GM23338 (cell line): ENCODE results near the gene GLS. TPM values are rescaled to one million over a fixed set of nuclear protein-coding genes. Genes with fewer than 3 reads are reported as not detected.

Experiments
- CREB1 ChIP-seq: fragments of 250-450 bp; sonication (Bioruptor Pico); IDR thresholded peaks from 2 replicates; pipeline ENCODE4 v1.5.0; 2020; ENCODE audit warnings: low read depth, mild to moderate bottlenecking, moderate library complexity
- EZH2 ChIP-seq: fragments of 200-600 bp; sonication (generic); IDR thresholded peaks from one replicate; pipeline ENCODE4 v1.8.0; 2017; ENCODE audit warnings: antibody characterized with exemption, mild to moderate bottlenecking, low read depth; ENCODE audit not compliant: unreplicated experiment
- NANOG ChIP-seq: IDR thresholded peaks from 2 replicates; pipeline ENCODE4 v1.6.1; 2016; ENCODE audit warnings: antibody characterized with exemption, borderline replicate concordance
- ZNF114 ChIP-seq: fragments of 250-450 bp; sonication (Bioruptor Pico); IDR thresholded peaks from 2 replicates; pipeline ENCODE4 v1.5.0; 2020; ENCODE audit warnings: mild to moderate bottlenecking, moderate library complexity
- ZNF331 ChIP-seq: fragments of 250-450 bp; sonication (Bioruptor Pico); IDR thresholded peaks from 2 replicates; pipeline ENCODE4 v1.5.0; 2020; ENCODE audit warnings: low read depth, mild to moderate bottlenecking, moderate library complexity
- ZNF462 ChIP-seq: fragments of 250-450 bp; sonication (Bioruptor Pico); IDR thresholded peaks from 2 replicates; pipeline ENCODE4 v1.5.0; 2020; ENCODE audit warnings: mild to moderate bottlenecking, moderate library complexity
- polyA plus RNA-seq: library from polyadenylated mRNA; unstranded; fragments of >200 nt; fragmentation: Nextera tagmentation; extraction: Ambion mirVana; gene quantifications from 2 replicates; pipeline ENCODE4 v1.2.1, GENCODE V29; 2016
- total RNA-seq: library from RNA; depleted of rRNA; stranded (reverse); fragments of >200 nt; shearing (Covaris generic); gene quantifications from 2 replicates; pipeline ENCODE4 v1.2.3, GENCODE V29; 2014
- TF ChIP-seq, protein P1 (sequence below): IDR thresholded peaks from one replicate; pipeline ENCODE4 v1.6.1; 2018; ENCODE audit warnings: antibody characterized with exemption; ENCODE audit not compliant: unreplicated experiment

The GLS gene
- total and polyA plus RNA-seq, 2 experiments from 2014 or later: 38.1 to 172 TPM

DNA sequence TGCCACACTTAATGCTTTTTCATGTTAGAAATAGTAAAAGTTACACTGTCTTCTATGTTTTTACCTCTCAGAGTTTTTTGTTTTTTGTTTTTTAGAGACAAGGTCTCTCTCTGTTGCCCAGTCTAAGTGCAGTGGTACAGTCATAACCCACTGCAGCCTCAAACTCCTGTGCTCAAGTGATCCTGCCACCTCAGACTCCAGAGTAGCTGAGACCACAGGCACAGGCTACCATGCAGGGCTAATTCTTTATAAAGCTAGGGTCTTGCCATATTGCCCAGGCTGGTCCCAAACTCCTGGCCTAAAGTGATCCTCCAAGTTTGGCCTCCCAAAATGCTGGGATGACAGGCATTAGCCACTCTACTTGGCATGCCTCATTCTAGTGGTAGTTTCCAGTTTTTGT, 33.1 kb downstream of the GLS start (continued):
- TF ChIP-seq ZNF462 (no peak), CREB1 (CRISPR knock-in tag) (no peak), EZH2 (no peak), ZNF331 (CRISPR knock-in tag) (no peak), ZNF114 (CRISPR knock-in tag) (no peak), NANOG (no peak)
- TF ChIP-seq, protein P1, sequence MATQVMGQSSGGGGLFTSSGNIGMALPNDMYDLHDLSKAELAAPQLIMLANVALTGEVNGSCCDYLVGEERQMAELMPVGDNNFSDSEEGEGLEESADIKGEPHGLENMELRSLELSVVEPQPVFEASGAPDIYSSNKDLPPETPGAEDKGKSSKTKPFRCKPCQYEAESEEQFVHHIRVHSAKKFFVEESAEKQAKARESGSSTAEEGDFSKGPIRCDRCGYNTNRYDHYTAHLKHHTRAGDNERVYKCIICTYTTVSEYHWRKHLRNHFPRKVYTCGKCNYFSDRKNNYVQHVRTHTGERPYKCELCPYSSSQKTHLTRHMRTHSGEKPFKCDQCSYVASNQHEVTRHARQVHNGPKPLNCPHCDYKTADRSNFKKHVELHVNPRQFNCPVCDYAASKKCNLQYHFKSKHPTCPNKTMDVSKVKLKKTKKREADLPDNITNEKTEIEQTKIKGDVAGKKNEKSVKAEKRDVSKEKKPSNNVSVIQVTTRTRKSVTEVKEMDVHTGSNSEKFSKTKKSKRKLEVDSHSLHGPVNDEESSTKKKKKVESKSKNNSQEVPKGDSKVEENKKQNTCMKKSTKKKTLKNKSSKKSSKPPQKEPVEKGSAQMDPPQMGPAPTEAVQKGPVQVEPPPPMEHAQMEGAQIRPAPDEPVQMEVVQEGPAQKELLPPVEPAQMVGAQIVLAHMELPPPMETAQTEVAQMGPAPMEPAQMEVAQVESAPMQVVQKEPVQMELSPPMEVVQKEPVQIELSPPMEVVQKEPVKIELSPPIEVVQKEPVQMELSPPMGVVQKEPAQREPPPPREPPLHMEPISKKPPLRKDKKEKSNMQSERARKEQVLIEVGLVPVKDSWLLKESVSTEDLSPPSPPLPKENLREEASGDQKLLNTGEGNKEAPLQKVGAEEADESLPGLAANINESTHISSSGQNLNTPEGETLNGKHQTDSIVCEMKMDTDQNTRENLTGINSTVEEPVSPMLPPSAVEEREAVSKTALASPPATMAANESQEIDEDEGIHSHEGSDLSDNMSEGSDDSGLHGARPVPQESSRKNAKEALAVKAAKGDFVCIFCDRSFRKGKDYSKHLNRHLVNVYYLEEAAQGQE: no peak
